Retina (tissue), 1 donor: ENCODE measurements around the gene ANKIB1.
"Not testable (repeated sequence)": the region's sequence is repeated elsewhere in the genome, so short reads cannot be mapped to it uniquely, and the experiment has no call there.

Source experiments
- DNase-seq: peaks from one replicate; pipeline ENCODE4 v3.0.0-alpha.2; 2016

The ANKIB1 gene

DNA sequence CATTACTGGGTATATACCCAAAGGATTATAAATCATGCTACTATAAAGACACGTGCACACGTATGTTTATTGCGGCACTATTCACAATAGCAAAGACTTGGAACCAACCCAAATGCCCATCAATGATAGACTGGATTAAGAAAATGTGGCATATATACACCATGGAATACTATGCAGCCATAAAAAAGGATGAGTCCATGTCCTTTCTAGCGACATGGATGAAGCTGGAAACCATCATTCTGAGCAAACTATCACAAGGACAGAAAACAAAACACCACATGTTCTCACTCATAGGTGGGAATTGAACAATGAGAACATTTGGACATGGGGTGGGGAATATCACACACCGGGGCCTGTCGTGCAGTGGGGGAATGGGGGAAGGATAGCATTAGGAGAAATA, 164.4 kb downstream of the ANKIB1 start:
- not testable (repeated sequence) for DNase-seq

DNA sequence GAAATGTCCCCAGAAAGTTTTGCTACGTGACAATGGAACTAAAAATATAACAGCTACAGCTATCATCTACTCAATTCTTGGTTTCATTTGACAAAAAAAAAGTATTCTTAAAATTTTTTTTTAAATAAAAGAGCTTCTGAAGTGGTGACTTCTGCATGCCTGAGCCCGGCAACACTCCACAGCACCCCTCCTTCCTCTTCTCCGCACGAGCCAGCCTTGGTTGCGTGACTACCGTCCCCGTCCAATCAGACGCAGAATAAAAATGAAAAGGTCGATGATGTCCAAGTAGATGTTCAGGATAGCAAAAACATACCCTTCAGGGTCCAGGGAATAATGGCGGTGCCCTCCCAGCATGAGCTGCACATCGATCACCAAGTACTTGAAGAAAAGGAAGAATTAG, 167.0 kb downstream of the ANKIB1 start:
- DNase-seq, result no peak

DNA sequence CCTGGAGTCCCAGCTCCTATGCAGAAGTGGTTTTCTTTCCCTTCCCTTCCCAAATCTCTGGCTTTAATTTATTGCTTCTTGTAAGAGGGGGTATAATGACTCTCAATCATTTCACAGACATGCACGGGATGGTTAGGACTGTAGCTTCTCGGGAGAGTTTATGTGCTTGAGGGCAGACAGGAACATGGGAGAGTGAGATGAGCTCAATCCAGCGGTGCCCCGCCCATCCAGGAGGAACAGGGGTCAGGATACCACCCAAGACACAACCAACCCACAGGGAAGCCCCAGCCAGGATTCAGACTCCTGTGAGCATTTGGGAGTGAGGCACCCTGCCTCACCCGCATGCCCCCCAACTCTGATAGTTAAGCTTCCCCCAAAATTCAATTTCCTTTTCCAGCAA, 167.8 kb downstream of the ANKIB1 start:
- no peak for DNase-seq

DNA sequence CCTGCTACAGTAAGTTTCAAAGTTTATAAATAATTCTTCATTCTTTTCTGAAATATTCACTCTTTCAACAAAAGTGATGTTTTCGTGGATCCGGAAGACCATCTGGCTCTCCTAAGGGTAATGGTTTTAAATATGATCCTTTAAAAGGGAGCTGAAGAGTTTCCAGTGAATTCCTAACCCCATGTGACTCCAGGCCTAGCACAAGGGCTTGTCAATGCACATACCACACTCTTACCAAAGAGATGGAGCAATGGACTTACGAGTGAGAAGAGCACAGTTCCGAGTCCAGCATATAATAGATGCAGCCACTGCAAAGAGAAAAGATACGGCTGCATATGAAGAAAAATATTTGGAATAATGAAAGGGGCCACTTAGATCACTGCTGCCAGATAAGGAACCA, 169.5 kb downstream of the ANKIB1 start:
- no peak for DNase-seq

DNA sequence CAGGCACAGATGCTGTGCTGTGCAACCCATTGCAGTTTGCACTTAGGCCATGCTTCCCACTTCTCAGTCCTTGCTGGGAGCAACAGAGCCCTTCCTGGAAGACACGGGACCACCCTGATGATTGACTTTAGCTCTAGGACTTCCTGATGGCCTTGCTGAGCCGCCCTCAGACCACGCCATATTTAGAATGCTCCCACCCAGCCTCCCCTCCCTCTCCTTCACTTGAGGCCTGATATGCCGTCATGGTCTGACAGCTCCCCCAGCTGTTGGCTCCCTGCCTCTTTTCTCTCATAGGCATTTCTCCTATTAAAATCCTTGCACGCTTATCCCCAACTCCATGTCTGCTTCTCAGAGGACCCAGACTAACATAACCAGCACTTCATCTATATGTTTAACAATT, 172.1 kb downstream of the ANKIB1 start:
- no peak for DNase-seq

DNA sequence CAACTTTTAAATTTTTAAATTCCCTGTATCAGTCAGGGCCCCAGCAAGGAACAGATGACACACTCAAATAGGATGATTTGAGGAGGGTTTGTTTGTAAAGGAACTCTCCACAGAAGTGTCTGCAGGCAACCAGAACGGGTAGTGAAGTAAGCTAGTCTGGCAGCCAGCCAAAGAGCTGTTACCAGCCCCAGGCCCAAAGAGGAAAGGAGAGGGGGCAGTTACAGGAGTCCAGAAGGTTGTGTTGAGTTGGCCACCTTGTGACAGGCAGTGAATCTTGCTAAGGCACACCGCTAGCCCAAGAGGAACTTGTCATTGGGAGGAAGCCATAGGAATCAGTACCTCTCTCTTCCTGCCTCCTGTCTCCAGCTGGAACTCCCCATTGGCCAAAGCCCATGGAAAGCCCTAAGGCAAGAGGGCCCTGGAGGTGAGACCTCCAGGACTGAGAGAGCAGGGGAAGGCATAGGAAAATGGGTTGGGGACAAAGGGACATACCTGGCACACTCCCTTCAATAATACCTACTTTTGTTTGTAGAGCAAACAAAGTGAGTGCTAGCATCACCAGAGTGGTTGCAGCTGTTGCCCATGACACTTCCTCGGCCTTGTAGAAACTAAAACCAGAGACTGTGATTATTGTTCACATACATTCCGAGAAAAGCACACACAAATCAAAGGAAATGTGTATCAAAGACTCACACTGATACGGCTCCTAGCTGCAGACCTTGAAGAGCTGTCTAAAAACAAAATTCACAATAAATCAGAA, 176.1 kb downstream of the ANKIB1 start:
- DNase-seq, result no peak

DNA sequence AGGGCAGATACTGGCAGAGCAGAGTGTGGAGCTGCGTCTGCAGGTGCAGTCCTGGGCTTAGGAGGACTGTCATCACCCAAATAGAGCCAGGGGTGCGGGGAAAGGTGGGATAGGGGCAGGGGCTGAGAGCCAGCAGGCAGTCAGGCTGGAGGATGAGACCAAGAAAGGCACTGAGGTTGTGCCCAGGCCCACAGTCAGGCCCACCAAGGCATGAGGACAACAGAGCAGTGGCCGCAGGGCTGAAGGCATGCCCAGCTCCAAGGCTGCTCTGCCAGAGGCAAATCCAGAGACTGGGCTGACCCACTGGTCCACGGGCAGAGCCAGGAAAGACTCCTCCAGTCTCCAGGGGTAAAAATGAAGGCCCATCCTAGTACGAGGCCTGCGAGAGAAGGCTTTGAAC, 177.2 kb downstream of the ANKIB1 start:
- no peak for DNase-seq

DNA sequence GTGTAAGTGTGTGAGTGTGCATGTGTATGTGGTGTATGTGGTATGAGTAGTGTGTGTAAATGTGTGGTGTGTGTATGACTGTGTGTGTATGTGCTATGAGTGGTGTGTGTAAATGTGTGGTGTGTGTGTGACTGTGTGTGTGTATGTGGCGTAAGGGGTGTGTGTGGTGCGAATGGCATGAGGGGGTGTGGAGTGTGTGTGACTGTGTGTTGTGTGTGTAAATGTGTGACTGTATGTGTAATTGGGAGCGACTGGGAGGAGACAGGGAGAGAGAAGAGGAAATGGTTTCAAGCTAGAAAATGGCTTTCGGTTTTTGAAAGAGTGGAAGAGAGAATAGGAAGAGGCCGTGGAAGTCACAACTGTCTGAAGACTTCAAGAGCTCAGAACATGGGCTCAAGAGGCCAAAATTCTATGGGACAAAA, 177.9 kb downstream of the ANKIB1 start:
- no peak for DNase-seq

DNA sequence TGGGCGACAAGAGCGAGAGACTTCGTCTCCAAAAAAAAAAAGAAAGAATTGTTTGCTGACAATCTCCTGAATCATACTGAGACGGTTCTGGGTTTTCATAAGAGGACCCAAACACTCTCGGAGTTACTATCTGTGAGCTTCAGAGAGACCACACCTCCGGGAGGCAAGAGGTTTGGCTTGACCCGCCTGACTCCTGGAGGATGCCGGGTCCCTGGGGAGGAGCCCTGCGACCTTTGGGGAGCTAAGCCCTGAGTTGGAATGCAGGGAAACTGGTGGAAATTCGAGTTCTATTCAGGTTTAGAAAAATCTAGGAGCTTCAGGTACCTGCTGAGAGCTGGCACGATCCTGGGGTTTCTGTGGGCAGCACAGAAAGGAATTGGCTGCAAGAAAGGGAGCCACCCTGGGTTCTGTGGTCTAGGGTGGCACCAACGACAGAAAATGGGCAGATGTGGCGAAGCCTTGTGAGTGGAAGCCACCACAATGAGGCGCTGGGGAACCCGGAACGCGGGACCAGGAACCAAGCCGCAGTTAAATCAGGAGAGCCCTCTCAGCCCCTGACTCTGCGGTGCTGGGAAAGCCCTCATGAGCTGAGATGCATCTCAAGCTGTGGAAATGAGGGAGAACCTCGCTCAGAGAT, 179.7 kb downstream of the ANKIB1 start:
- DNase-seq, result no peak

DNA sequence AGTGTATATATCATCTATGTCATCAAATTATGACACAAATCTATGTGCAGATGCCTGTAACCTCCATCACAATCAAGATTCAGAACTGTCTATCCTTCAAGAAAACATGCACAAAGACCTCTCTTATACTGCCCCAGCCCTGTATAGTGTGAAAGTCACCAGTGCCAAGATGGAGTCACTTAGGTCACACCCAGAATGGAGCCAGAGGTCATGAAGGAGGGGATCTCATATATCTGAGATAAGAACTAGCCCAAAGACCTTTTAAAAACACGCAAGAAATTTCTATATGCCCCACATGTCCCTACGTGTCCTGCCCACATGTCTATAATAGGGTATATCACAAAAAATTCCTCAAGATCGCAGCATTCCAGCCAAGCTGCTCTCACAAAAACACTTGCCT, 181.4 kb downstream of the ANKIB1 start:
- DNase-seq, result no peak

DNA sequence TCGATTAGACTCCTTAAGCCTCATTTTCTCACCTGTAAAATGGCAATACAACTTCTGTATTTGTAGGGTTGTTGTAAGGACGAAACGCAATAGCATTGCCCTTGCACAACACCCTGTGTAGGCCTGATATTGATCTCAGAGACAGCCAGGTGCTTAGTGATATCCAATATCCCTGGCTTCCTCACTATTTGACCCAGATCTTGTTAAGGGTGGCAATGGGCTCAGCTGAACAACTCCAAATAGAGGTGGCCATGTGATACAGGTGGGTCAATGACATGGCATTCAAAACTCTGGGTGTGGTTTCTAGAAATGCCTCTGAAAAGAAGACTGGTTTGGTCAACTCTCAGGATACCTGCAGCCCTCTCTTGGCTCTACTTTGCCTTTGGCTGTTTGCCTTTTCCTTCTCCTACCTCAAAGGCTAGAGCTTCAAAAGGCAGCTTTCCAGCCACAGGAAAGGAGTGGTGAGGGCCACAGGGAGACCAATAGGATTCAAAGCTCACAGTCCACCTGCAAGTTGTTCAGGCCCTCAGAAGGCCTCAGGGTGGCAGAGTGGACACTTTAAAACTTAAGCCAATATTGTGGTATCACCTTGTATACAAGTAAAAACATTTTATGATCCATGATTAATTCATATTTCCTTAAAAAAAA, 186.6 kb downstream of the ANKIB1 start:
- no peak for DNase-seq

DNA sequence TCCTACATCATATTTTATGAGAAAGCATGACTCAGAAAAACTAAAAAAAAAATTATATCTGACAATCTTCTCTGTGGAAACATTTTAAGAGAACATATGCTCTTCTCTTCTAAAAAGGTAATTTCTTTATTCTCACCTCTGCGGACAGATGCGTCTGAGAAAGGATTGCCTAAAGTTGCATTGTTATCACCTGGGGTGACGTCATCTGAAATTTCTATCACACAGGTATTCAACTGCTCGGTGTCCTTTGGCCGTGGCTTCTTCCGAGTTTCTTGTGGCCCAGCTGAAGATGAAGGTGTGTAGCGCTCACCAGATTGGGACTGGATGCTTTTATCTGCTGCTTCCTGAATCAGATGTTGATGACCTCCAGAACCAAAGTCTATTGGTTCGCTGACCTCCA, 187.2 kb downstream of the ANKIB1 start:
- no peak for DNase-seq

DNA sequence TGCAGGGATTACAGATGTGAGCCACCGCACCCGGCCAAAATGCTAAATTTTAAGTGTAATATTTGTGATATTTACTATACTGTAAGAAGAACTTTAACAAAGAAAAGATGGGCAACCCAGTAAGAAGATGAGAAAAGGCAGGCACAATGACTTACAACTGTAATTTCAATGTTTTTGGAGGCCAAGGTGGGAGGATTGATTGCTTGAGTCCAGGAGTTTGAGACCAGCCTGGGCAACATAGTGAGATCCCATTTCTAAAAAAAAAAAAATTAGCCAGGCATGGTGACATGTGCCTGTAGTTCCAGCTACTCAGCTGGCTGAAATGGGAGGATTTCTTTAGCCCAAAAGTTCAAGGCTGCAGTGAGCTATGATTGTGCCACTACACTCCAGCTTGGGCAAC, 189.8 kb downstream of the ANKIB1 start:
- DNase-seq, result no peak

DNA sequence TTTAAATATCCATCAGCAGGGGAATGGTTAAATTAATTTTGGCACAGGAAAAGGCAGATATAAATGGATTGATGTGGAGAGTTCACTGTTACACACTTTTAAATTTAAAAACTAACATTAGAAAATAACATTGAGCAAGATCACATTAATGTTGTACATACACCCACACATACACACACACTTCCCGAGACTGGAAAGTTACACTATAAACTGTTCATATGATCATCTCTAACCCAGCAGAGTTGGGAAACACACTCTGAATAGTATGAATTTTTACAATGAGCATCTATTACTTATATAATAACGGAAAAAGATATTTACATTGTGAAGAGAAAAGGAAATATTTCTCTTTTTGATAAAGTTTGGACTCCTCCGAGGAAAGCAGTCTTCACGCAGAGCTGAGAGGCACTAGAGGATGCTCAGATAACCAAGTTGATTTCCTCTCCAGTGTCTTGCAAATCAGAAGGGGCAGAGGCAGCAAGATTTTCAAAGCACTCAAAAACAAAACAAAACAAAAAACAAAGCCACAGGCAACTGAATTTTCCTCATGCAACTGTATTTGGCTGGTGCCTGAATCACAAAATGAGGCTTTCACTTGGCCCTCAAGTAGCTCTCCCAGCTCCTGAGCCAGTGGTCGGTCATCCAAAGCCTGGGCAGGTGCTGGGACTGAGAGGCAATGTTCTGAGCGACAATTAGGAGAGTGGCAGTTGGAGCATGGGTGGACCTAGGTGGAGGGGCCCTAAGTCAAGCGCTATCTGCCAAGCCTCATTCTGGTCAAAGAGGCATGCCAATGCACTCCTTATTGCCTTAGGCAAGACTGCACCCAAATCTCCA, 191.1 kb downstream of the ANKIB1 start:
- no peak for DNase-seq

DNA sequence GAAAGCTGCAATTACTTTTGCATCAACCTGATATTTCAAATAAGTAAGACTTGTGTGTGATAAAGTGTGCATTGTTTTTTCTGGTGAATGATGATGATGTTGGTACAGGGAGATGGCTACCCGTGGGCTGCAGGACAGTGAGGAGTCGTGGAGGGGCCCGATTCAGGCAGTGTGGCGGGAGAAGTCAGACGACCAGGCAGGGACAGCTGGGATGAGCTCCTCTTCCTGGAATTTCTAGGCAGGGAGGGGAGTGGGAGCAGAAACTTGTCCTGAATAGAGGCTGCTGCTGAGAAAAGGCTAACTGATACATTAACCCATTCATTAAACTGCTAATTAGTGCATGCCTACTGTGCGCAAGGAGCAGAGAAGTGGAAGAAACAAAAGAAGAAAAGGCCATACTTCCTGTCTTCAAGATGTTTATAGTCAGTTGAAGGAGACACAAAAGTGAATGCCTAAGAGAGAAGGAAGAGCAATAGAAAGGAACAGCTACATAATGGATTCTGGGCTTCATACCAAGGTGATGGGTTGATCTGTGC, 192.2 kb downstream of the ANKIB1 start:
- no peak for DNase-seq

DNA sequence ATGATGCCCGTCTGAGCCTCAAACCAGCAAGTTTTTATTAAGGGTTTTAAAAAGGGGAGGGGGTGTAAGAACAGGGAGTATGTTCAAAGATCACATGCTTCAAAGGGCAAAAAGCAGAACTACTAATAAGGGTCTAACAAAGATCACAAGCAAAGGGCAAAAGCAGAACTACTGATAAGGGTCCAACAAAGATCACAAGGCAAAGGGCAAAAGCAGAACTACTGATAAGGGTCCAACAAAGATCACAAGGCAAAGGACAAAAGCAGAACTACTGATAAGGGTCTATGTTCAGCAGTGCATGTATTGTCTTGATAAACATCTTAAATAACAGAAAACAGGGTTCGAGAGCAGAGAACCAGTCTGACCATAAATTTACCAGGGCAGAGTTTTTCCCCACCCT, 196.9 kb downstream of the ANKIB1 start:
- not testable (repeated sequence) for DNase-seq

DNA sequence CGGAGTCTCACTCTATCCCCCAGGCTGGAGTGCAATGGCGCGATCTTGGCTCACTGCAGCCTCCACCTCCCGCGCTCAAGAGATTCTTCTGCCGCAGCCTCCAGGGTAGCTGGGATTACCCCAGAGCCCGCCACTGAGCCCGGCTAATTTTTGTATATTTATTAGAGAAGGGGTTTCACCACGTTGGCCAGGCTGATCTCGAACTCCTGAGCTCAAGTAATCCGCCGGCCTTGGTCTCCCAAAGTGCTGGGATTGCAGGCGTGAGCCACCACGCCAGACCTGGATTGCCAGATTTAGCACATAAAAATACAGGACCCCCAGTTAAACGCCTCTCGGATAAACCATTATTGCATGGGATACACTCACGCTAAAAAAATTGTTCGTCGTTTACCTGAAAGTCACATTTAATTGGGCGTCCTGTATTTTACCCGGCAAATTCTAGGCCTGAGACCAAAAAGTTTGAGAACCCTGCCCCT, 201.1 kb downstream of the ANKIB1 start:
- no peak for DNase-seq

DNA sequence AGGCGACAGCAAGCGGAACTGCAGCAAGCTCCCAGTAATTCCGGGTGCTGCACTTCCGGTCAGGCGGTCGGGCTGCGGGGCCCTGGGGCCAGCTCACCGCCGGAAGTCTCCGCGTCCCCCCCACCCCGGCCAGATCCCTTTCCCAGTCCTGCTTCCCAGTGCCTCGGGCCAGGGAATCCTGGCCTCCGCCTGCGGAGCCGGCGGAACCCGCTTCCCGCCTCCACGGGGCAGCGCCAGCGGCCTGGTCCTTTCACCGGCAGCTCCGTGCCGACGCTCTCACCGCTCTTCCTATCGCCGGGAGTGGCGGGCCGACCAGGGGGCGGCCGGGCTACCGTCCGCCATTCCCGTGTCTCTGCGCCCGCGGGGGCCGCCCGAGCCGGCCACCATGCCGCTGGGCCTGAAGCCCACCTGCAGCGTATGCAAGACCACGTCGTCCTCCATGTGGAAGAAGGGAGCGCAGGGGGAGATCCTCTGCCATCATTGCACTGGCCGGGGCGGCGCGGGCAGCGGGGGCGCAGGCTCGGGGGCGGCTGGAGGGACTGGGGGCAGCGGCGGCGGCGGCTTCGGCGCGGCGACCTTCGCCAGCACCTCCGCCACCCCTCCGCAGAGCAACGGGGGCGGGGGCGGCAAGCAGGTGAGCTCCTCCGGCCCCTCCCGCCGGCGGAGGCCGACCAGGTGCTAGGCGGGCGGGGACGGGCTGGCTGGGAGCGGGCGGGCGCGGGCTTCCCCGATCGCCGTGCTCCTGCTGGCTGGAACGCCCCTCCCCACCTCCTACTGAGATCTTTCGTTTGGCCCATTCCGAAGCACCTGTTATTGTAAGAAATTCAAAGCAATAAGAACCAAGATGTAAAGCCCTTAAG, 201.8 kb downstream of the ANKIB1 start, which contains the start of gene GATAD1:
TSS of gene GATAD1 (plus strand) at position 138 of the 860 bp plus-strand sequence. CDS start at position 386, 248 bp downstream.
- peak; percentile 98 for DNase-seq

DNA sequence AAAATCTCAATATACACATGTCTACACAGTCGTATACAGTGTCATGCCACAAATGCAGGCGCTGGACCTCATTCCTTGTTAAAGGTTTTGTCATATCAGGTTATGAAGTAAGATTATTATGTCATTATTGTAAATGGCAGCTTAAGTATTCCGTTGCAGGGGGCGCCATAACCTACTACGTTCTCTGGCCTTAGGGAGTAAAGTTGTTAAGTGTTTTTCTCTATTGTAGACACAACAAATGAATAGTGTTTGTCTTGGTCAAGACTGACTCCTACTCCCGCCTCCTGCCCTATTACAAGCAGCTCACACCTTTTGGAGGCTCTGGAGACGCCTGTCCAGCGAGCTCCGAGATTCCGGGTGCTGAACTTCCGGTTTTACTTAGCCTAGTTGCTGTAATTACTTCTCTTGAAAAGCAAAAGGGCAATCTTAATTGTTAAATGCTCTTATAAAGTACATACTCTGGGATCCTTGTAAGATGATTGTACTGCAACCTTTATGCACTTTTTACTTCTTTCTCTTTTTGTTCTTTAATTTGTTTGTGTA, 202.5 kb downstream of the ANKIB1 start:
- peak; percentile 54 for DNase-seq
